ENCODE measurements around the gene TTYH3.

TTYH3 gene, protein sequence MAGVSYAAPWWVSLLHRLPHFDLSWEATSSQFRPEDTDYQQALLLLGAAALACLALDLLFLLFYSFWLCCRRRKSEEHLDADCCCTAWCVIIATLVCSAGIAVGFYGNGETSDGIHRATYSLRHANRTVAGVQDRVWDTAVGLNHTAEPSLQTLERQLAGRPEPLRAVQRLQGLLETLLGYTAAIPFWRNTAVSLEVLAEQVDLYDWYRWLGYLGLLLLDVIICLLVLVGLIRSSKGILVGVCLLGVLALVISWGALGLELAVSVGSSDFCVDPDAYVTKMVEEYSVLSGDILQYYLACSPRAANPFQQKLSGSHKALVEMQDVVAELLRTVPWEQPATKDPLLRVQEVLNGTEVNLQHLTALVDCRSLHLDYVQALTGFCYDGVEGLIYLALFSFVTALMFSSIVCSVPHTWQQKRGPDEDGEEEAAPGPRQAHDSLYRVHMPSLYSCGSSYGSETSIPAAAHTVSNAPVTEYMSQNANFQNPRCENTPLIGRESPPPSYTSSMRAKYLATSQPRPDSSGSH

DNA sequence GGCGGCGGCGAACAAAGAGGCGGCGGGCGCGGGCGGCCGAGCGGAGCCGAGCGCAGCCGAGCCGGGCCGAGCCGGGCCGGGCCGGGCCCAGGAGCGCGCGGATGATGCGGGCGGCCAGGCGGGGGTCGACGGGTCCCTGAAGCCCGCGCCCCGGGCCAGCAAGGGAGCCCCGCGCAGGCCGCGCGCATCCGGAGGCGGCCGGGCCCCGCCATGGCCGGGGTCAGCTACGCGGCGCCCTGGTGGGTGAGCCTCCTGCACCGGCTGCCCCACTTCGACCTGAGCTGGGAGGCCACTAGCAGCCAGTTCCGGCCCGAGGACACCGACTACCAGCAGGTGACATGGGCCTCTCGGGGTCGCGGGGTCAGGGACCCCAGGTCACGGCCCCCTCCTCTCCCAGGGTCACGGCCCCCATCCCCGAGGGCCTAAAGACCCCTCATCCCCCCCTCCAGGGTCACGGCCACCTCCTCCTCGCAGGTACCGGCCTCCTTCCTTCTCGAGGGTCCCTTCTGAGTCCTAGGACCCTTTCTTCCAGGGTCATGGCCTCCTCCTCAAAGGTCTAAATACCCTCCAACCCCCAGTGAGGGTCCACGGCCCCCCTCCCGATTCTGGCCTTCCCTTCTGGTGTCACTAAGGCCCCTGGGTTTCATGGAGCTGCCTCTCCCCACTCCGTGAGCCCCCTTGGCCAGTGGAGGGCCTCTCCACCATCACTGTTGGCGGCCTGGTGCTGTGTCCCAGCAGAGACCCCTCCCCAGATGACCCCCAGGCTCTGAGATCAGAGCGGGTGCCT, at the start of gene TTYH3:
Gene TTYH3 (plus strand): TSS at position 41 of the 787 bp plus-strand sequence. CDS start 170 bp downstream, at position 211.
- TF ChIP-seq ELF4 (IDR thresholded peaks at IDR 0.05), result no peak
- TF ChIP-seq LEF1 (IDR thresholded peaks at IDR 0.05; ENCODE audit: borderline replicate concordance), result no peak
- no peak for TF ChIP-seq ARNT (IDR thresholded peaks at IDR 0.05)
- TF ChIP-seq BHLHE40 (IDR thresholded peaks at IDR 0.05; ENCODE audit: borderline replicate concordance), result no peak
- POLR2A ChIA-PET, result interaction anchor here (0.8 to 1.4 kb wide), 4 partner anchors 10 to 20 kb away, joined by 4 to 5 read pairs (median 5); no protein-coding TSS in a partner anchor
- no peak for DNase-seq (ENCODE audit: extremely low spot score)
- CTCF ChIA-PET, result interaction anchor here (1.1 to 1.4 kb wide), 2 partner anchors 19 to 23 kb away, joined by 3 to 4 read pairs; no protein-coding TSS in a partner anchor

DNA sequence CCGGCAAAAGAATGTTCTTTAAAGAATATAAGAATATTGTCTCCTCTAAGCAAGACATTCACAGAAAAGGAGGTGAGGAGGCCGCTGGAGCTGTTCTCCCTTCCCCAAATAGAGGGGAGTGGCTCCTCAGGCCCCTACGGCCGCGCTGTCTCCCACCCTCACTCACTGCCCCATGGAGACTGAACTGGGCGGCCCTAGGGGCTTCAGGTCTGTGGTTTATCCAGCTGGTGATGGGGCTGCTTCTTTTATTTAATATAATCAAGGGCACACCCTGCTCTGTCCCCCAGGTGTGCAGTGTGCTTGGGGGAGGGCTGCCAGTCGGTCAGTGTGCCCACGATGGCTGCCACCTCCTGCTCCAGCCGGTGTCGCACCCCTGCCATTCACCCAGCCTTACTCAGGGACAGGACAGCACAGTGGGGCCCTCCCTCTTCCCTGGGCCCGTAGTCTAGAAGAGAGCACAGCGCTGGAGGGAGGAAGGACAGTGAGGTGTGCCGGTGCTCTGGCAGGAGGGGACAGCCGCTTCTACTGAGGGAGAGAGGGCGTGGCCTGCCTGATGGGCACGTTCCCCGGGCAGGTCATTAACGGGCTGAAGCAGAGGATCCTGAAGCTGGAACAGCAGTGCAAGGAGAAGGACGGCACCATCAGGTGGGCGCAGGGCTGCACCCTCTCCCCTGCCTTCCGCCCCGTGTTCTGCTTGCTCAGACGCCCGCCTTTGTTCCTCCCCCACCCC, 49.6 kb upstream of the TTYH3 start:
- TF ChIP-seq CTBP1 (IDR thresholded peaks at IDR 0.05; ENCODE audit: borderline replicate concordance) (no peak), BHLHE40 (IDR thresholded peaks at IDR 0.05; ENCODE audit: borderline replicate concordance) (no peak), TARDBP (IDR thresholded peaks at IDR 0.05) (no peak), FOXK2 (IDR thresholded peaks at IDR 0.05) (no peak), FOXA1 (IDR thresholded peaks at IDR 0.05) (no peak), SUZ12 (IDR thresholded peaks at IDR 0.05) (no peak), NFRKB (IDR thresholded peaks at IDR 0.05) (no peak), ZNF384 (IDR thresholded peaks at IDR 0.05) (no peak), ELF4 (IDR thresholded peaks at IDR 0.05) (no peak), HDGF (IDR thresholded peaks at IDR 0.05; ENCODE audit: borderline replicate concordance) (no peak), SP1 (IDR thresholded peaks at IDR 0.05) (no peak), ARNT (IDR thresholded peaks at IDR 0.05) (no peak)
- TF ChIP-seq, protein P1, sequence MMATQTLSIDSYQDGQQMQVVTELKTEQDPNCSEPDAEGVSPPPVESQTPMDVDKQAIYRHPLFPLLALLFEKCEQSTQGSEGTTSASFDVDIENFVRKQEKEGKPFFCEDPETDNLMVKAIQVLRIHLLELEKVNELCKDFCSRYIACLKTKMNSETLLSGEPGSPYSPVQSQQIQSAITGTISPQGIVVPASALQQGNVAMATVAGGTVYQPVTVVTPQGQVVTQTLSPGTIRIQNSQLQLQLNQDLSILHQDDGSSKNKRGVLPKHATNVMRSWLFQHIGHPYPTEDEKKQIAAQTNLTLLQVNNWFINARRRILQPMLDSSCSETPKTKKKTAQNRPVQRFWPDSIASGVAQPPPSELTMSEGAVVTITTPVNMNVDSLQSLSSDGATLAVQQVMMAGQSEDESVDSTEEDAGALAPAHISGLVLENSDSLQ (IDR thresholded peaks at IDR 0.05), result no peak
- ChIA-PET CTCF (interaction anchor here (0.6 kb wide), 1 partner anchor 290 kb away, joined by 5 read pairs; no protein-coding TSS in a partner anchor), POLR2A (no interaction called here)
- no peak for DNase-seq (ENCODE audit: extremely low spot score)

DNA sequence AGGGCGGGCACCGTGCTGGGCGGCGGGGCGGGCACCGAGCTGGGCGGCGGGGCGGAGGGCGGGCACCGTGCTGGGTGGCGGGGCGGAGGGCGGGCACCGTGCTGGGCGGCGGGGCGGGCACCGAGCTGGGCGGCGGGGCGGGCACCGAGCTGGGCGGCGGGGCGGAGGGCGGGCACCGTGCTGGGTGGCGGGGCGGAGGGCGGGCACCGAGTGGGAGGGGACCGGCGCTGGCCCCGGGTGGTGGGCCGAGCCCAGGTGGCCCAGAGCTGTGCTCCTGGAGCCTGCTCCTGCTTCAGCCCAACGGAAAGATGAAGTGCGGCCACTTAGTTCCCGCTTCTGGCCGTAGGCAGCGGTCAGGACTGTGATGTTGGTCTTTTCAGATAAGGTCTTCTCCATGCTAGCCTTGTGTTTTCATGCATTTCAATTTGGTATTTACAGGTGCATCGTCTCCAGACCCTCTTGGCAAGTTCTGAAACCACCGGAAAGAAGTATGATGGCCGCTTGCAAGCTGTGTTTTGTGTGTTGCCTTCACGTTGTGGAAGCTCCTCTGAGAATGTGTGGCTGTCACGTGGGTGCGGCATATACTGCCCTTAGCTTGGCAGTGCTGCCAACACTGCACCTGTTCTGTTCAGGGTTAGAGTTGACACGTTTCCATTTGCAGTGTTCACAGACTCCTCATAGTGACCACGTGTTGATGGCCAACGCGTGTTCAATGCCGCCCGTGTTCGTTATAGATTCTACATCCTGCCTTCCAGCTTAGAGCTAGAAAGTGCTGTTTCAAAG, 47.8 kb upstream of the TTYH3 start:
- ChIA-PET POLR2A (no interaction called here), CTCF (no interaction called here)
- DNase-seq (ENCODE audit: extremely low spot score), result no peak
- TF ChIP-seq, protein P1 (IDR thresholded peaks at IDR 0.05), result no peak
- TF ChIP-seq FOXK2 (IDR thresholded peaks at IDR 0.05), result no peak
- TF ChIP-seq L3MBTL2 (conservative IDR thresholded peaks at IDR 0.05), result no peak
- TF ChIP-seq FOXA1 (IDR thresholded peaks at IDR 0.05), result no peak
- TF ChIP-seq CTBP1 (IDR thresholded peaks at IDR 0.05; ENCODE audit: borderline replicate concordance), result no peak
- no peak for TF ChIP-seq BHLHE40 (IDR thresholded peaks at IDR 0.05; ENCODE audit: borderline replicate concordance)
- no peak for TF ChIP-seq FOXM1 (IDR thresholded peaks at IDR 0.05; ENCODE audit: borderline replicate concordance)
- TF ChIP-seq LEF1 (IDR thresholded peaks at IDR 0.05; ENCODE audit: borderline replicate concordance), result no peak
- TF ChIP-seq TARDBP (IDR thresholded peaks at IDR 0.05), result no peak
- TF ChIP-seq SUZ12 (IDR thresholded peaks at IDR 0.05), result no peak
- TF ChIP-seq NFRKB (IDR thresholded peaks at IDR 0.05), result no peak

DNA sequence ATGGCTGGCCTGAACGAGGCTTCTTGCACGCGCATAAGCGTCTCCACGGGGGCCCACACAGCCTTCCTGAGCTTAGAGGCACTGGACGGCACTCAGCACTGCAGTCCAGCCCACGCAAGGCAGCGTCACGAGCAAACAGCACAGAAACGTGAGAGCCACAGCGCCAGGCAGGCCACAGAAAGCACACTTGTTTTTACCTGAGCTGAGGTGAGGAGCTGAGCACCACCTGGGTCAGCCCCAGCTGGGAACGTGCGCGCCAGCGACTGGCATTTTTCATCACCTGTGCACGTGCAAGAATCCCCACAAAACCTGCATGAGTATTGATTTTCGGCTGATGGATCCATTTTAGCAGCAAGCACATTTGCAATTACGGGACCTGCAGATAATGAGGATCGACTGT, 46.3 kb upstream of the TTYH3 start:
- ChIA-PET CTCF (no interaction called here), POLR2A (no interaction called here)
- DNase-seq (ENCODE audit: extremely low spot score), result no peak
- TF ChIP-seq TARDBP (IDR thresholded peaks at IDR 0.05), result no peak
- TF ChIP-seq FOXK2 (IDR thresholded peaks at IDR 0.05), result no peak
- no peak for TF ChIP-seq BHLHE40 (IDR thresholded peaks at IDR 0.05; ENCODE audit: borderline replicate concordance)
- no peak for TF ChIP-seq L3MBTL2 (conservative IDR thresholded peaks at IDR 0.05)
- no peak for TF ChIP-seq NFRKB (IDR thresholded peaks at IDR 0.05)
- no peak for TF ChIP-seq SP1 (IDR thresholded peaks at IDR 0.05)
- TF ChIP-seq CTBP1 (IDR thresholded peaks at IDR 0.05; ENCODE audit: borderline replicate concordance), result no peak
- no peak for TF ChIP-seq ELF4 (IDR thresholded peaks at IDR 0.05)
- TF ChIP-seq ARNT (IDR thresholded peaks at IDR 0.05), result no peak
- no peak for TF ChIP-seq FOXA1 (IDR thresholded peaks at IDR 0.05)
- no peak for TF ChIP-seq FOXM1 (IDR thresholded peaks at IDR 0.05; ENCODE audit: borderline replicate concordance)
- no peak for TF ChIP-seq LEF1 (IDR thresholded peaks at IDR 0.05; ENCODE audit: borderline replicate concordance)
- TF ChIP-seq HDGF (IDR thresholded peaks at IDR 0.05; ENCODE audit: borderline replicate concordance), result no peak
- TF ChIP-seq, protein P1 (IDR thresholded peaks at IDR 0.05), result no peak
- no peak for TF ChIP-seq ZNF384 (IDR thresholded peaks at IDR 0.05)
- no peak for TF ChIP-seq SUZ12 (IDR thresholded peaks at IDR 0.05)

Data from HEK293T (cell line).